PC-3 (cell line): ENCODE results near the gene NR2E1. TPM values are rescaled to one million over a fixed set of nuclear protein-coding genes. Genes with fewer than 3 reads are reported as not detected.
A peak's percentile ranks its signal among the peaks of the same experiment; 100 is the strongest.

Experiments
- ATAC-seq: fragments of 200-7000 bp; cut with Tn5 transposase; 2 replicates; pipeline ENCODE4 v1.9.1; 2020; ENCODE audit warnings: mild to moderate bottlenecking, moderate library complexity
- BruUV-seq: library from RNA; stranded (reverse); fragments of 400-500 nt; replicated peaks from 2 replicates; lab custom pipeline; 2021; lab: Mats Ljungman, UMichigan
- CTCF ChIA-PET: fragments of 300-600 bp; sonication (Branson Sonifier 250); formaldehyde crosslinking; loops from one replicate; lab custom pipeline; 2022; ENCODE audit warnings: antibody characterized with exemption; lab: Charles Lee
- POLR2A ChIA-PET: fragments of 300-600 bp; sonication (Branson Sonifier 250); formaldehyde crosslinking; loops from one replicate; lab custom pipeline; 2022; ENCODE audit warnings: antibody characterized with exemption; ENCODE audit not compliant: unreplicated experiment; lab: Charles Lee
- DNase-seq: peaks from one replicate; pipeline ENCODE4 v3.0.0-alpha.2; 2015
- H2AFZ ChIP-seq: fragments of 300-600 bp; sonication (generic); 2 replicates; pipeline ENCODE4 v1.6.0; 2016; ENCODE audit warnings: antibody characterized with exemption, low read length
- H3F3A ChIP-seq: fragments of 300-600 bp; sonication (generic); one replicate; pipeline ENCODE4 v1.6.0; 2017; ENCODE audit warnings: antibody characterized with exemption, low read length, control low read depth, mild to moderate bottlenecking; ENCODE audit not compliant: unreplicated experiment
- H3K27ac ChIP-seq: fragments of 300-600 bp; sonication (generic); 2 replicates; pipeline ENCODE4 v1.5.1; 2016; ENCODE audit warnings: mild to moderate bottlenecking, low read length
- H3K27me3 ChIP-seq: fragments of 300-600 bp; sonication (generic); 2 replicates; pipeline ENCODE4 v1.6.1; 2016; ENCODE audit warnings: low read length, mixed read lengths
- H3K36me3 ChIP-seq: fragments of 300-600 bp; sonication (generic); 2 replicates; pipeline ENCODE4 v1.6.1; 2016; ENCODE audit warnings: low read depth, mixed run types, low read length, mixed read lengths
- H3K4me1 ChIP-seq: fragments of 300-600 bp; sonication (generic); 2 replicates; pipeline ENCODE4 v1.5.1; 2016; ENCODE audit warnings: low read length; ENCODE audit not compliant: insufficient read depth
- H3K4me2 ChIP-seq: fragments of 300-600 bp; sonication (generic); 2 replicates; pipeline ENCODE4 v1.6.0; 2016; ENCODE audit warnings: low read length
- H3K4me3 ChIP-seq: fragments of 300-600 bp; sonication (generic); 2 replicates; pipeline ENCODE4 v1.5.1; 2016; ENCODE audit warnings: mild to moderate bottlenecking, low read length, mixed read lengths
- H3K79me2 ChIP-seq: fragments of 300-600 bp; sonication (generic); 2 replicates; pipeline ENCODE4 v1.6.1; 2017; ENCODE audit warnings: low read length, mixed read lengths
- H3K9ac ChIP-seq: fragments of 300-600 bp; sonication (generic); 2 replicates; pipeline ENCODE4 v1.6.0; 2016; ENCODE audit warnings: mild to moderate bottlenecking, low read length
- H3K9me2 ChIP-seq: fragments of 300-600 bp; sonication (generic); replicated peaks from 2 replicates; pipeline ENCODE4 v1.6.1; 2016; ENCODE audit warnings: mixed run types, low read length, mixed read lengths
- H3K9me3 ChIP-seq: fragments of 300-600 bp; sonication (generic); 2 replicates; pipeline ENCODE4 v1.6.1; 2016; ENCODE audit warnings: low read length, mixed read lengths
- H4K20me1 ChIP-seq: fragments of 300-600 bp; sonication (generic); 2 replicates; pipeline ENCODE4 v1.6.1; 2016; ENCODE audit warnings: low read length, mixed read lengths
- EZH2 ChIP-seq: fragments of 300-600 bp; sonication (generic); IDR thresholded peaks from one replicate; pipeline ENCODE4 v1.6.1; 2017; ENCODE audit warnings: antibody characterized with exemption, mild to moderate bottlenecking, low read length; ENCODE audit not compliant: unreplicated experiment
- EZH2phosphoT487 ChIP-seq: fragments of 300-600 bp; sonication (generic); IDR thresholded peaks from 2 replicates; pipeline ENCODE4 v1.6.1; 2018; ENCODE audit warnings: mild to moderate bottlenecking, antibody characterized with exemption, low read length, borderline replicate concordance
- intact Hi-C: fragments of 100-400 bp; cut with micrococcal nuclease; formaldehyde crosslinking; loops from 2 replicates; pipeline ENCODE4 v1.9.0; 2023
- total RNA-seq: library from RNA; depleted of rRNA; stranded (reverse); fragments of >200 nt; gene quantifications from 2 replicates; pipeline ENCODE4 v1.2.3, GENCODE V29; 2014
- TF ChIP-seq, protein P1 (sequence below): fragments of 300-600 bp; sonication (generic); conservative IDR thresholded peaks from 2 replicates; pipeline ENCODE4 v1.5.1; 2017; ENCODE audit warnings: antibody characterized with exemption, low read depth, mild to moderate bottlenecking, low read length

NR2E1 gene
- total RNA-seq, 1 experiment from 2014 or later, result 0.07 TPM

DNA sequence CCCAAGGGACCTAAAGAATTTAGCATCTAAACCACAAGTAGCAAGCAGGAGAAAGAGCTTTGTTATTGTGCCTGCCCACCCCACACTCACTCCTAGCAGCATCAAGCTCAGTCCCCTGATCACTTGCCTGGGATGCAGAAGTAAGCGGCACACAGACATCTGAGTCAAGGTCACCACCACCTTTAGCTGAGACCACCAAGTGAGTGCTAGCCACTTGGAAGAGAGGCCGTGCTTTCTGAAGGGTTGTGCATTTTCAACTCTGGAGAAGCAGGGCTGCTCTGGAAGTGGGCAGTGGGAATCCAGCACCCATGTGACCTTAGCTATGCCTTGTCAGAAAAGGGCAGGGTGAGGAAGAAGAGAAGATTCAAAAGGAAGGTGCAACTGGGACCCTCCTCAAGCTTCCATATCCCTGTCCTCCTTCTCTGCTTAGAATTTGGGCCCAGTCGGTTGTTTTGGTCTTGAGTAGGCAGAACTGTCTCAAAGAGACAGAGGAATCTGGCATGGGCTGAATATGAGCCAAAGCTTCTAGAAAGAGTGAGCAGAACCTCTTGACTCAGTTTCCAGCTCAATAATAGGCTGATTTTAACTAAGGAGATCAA is 6.2 kb downstream of the NR2E1 start:
- CTCF ChIA-PET, result no interaction called here
- no peaks in the 10 kb centered on the region for H3K27me3 ChIP-seq

DNA sequence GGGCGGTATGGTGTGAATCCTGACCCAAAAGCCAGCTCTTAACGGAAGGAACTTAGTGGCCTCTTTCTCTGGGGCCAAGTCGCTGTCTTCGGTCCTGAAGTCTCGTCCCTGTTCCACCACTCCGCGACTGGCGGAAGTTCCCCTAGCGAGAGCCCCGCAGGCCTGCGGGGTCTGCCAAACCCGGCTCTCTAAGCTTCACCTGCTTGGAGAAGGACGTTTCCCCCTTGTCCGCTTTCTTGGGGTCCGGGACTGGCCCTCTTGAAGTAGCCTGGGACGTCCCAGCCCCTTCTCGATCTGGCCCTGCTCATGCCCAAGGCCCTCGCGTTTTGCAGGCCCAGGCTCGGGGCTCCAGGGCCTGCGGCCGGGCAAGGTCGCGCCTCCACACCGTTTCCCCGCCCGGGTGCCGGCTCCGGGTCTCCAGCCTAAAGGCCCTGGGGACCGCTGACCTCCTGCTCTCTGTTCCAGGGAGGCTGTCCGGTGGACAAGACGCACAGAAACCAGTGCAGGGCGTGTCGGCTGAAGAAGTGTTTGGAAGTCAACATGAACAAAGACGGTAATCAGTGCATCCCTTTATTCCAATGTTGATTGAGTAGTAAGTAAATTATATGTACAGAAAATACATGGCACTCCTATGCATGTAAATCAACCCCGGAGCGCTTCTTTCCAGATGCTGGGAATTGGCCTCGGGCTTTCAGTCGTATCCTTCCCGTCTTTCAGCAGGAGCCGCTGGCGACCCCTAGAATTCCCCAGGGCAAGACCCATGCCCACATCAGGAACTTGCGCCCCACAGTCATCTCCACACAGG is 8.8 kb downstream of the NR2E1 start:
- Histone ChIP-seq H3K27me3 (no peaks in the 10 kb centered on the region), H3K4me2 (no peak overlapping the region), H3F3A (no peaks in the 10 kb centered on the region), H4K20me1 (no peaks in the 10 kb centered on the region), H3K36me3 (no peaks in the 10 kb centered on the region), H3K27ac (no peak overlapping the region), H3K4me1 (no peaks in the 10 kb centered on the region), H3K4me3 (no peak overlapping the region), H3K9me3 (no peaks in the 10 kb centered on the region), H3K79me2 (no peaks in the 10 kb centered on the region), H2AFZ (no peak overlapping the region), H3K9me2 (no peaks in the 10 kb centered on the region), H3K9ac (no peak overlapping the region)
- BruUV-seq, result no TSS peak
- CTCF ChIA-PET, result no interaction called here
- intact Hi-C loops, result no loop called here
- DNase-seq (no peak), ATAC-seq (no peak)
- POLR2A ChIA-PET, result no interaction called here
- no peak for TF ChIP-seq EZH2phosphoT487
- TF ChIP-seq EZH2, result no peak
- TF ChIP-seq, protein P1, sequence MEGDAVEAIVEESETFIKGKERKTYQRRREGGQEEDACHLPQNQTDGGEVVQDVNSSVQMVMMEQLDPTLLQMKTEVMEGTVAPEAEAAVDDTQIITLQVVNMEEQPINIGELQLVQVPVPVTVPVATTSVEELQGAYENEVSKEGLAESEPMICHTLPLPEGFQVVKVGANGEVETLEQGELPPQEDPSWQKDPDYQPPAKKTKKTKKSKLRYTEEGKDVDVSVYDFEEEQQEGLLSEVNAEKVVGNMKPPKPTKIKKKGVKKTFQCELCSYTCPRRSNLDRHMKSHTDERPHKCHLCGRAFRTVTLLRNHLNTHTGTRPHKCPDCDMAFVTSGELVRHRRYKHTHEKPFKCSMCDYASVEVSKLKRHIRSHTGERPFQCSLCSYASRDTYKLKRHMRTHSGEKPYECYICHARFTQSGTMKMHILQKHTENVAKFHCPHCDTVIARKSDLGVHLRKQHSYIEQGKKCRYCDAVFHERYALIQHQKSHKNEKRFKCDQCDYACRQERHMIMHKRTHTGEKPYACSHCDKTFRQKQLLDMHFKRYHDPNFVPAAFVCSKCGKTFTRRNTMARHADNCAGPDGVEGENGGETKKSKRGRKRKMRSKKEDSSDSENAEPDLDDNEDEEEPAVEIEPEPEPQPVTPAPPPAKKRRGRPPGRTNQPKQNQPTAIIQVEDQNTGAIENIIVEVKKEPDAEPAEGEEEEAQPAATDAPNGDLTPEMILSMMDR, result no peak

More for the DNA sequence above, 6.2 kb downstream of the NR2E1 start:
- H3K9ac ChIP-seq, result no peak overlapping the region
- no peak overlapping the region for H3K27ac ChIP-seq
- POLR2A ChIA-PET, result no interaction called here
- H3K36me3 ChIP-seq, result no peaks in the 10 kb centered on the region
- no peak for TF ChIP-seq EZH2
- TF ChIP-seq, protein P1, result no peak
- no peaks in the 10 kb centered on the region for H3K79me2 ChIP-seq
- no peaks in the 10 kb centered on the region for H3F3A ChIP-seq
- H3K9me3 ChIP-seq, result no peaks in the 10 kb centered on the region
- DNase-seq (no peak), ATAC-seq (no peak)
- H3K4me1 ChIP-seq, result no peaks in the 10 kb centered on the region
- intact Hi-C loops, result no loop called here
- H3K4me2 ChIP-seq, result no peak overlapping the region
- no peak overlapping the region for H3K4me3 ChIP-seq
- H4K20me1 ChIP-seq, result no peaks in the 10 kb centered on the region
- H3K9me2 ChIP-seq, result no peaks in the 10 kb centered on the region
- H2AFZ ChIP-seq, result no peak overlapping the region
- BruUV-seq, result no TSS peak

DNA sequence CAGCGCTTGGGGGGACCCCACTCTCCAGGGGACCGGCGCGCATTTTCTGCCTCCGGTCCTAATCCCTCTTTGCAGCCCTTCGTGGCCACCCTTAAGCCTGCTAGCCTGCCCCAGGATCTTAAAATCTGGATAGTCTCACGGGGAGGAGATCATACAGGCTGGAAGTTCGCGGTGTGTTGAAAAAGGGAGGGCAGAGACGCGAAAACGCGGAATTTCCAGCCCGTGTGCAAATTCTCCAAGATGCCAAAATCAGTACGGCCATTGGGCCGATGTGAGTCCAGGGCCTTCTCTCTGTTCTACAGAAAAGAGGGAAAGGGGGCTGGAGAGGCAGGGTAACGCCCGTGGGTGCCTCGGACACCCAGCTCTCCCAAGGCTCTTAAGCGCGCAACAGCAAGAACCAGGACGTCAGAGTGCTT is 9.4 kb downstream of the NR2E1 start:
- Histone ChIP-seq H2AFZ (peak overlapping the region; percentile 78), H3K79me2 (no peaks in the 10 kb centered on the region), H3K4me2 (peak overlapping the region; percentile 76; the same call in 1 of the 2 replicates), H3K9me3 (no peaks in the 10 kb centered on the region), H3K9ac (no peak overlapping the region), H3K36me3 (no peaks in the 10 kb centered on the region), H3K27me3 (no peaks in the 10 kb centered on the region), H3K9me2 (no peaks in the 10 kb centered on the region), H3F3A (no peaks in the 10 kb centered on the region), H3K4me1 (no peaks in the 10 kb centered on the region), H4K20me1 (no peaks in the 10 kb centered on the region), H3K27ac (no peak overlapping the region), H3K4me3 (peak overlapping the region; percentile 59)
- TF ChIP-seq, protein P1, result no peak
- TF ChIP-seq EZH2phosphoT487 (no peak), EZH2 (no peak)
- no TSS peak for BruUV-seq
- POLR2A ChIA-PET, result no interaction called here
- CTCF ChIA-PET, result no interaction called here
- intact Hi-C loops, result no loop called here
- no peak for ATAC-seq
- no peak for DNase-seq
